ENCODE data around the gene BCL2L13.

DNA sequence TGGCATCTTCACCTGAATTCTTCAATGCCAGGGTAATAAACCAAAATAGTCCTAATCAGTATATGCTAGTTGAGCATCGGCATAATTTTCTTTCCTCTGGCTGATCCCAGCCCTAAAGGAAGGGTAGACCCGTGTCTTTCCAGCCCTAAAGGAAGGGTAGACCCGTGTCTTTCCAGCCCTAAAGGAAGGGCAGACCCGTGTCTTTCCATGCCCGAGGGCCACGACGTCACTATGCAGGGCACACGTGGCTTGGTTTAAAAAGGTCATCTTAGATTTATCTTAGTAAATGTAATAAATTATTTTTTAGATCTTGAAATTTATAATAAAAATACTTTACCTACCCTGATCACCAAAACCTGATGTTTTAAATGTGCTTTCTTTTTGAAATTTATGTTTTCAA, 90.2 kb downstream of the BCL2L13 start:
- TF ChIP-seq FOXM1 (IDR thresholded peaks at IDR 0.05; ENCODE audit: borderline replicate concordance), result no peak
- TF ChIP-seq FOXA1 (IDR thresholded peaks at IDR 0.05), result no peak
- TF ChIP-seq HDGF (IDR thresholded peaks at IDR 0.05; ENCODE audit: borderline replicate concordance), result no peak

Data from HEK293T (cell line).